ENCODE results near the gene DOK3. TPM values are rescaled to one million over a fixed set of nuclear protein-coding genes. Genes with fewer than 3 reads are reported as not detected.

DOK3 gene
- total RNA-seq, 1 donor from 2014 or later, result 16.3 TPM

- no peaks in the 10 kb centered on the region for H3K27me3 Mint-ChIP-seq (ENCODE audit: low read depth, unreplicated experiment)
- peaks cover 47% of the 10 kb centered on the region for H4K20me1 ChIP-seq (ENCODE audit: insufficient read depth, low read length)
- no peaks in the 10 kb centered on the region for H3K9me3 Mint-ChIP-seq (ENCODE audit: unreplicated experiment)
- no peak overlapping the region for H3K4me3 Mint-ChIP-seq (ENCODE audit: unreplicated experiment)
- no peak overlapping the region for H3K27ac ChIP-seq (ENCODE audit: low read depth, low read length)
- H3K27ac Mint-ChIP-seq (ENCODE audit: unreplicated experiment), result no peak overlapping the region
- no peak overlapping the region for H3K9ac ChIP-seq (ENCODE audit: low read length)
- peaks cover 35% of the 10 kb centered on the region for H3K79me2 ChIP-seq (ENCODE audit: insufficient read depth, low read length)
- no peaks in the 10 kb centered on the region for H3K27me3 ChIP-seq (ENCODE audit: insufficient read depth, low read length)
- H2AFZ ChIP-seq (ENCODE audit: low read depth, low read length), result no peak overlapping the region
- peaks cover 13% of the 10 kb centered on the region for H3K4me1 Mint-ChIP-seq (ENCODE audit: low read depth, unreplicated experiment)
- FAIRE-seq (no peak), DNase-seq (ENCODE audit: low read depth) (no peak)
- H3K4me3 ChIP-seq (ENCODE audit: insufficient read depth, low read depth, low read length), result no peak overlapping the region
- H3K36me3 ChIP-seq (ENCODE audit: insufficient read depth, low read length), result peaks cover 28% of the 10 kb centered on the region
- no peak overlapping the region for H3K4me2 ChIP-seq (ENCODE audit: low read length)
- no peaks in the 10 kb centered on the region for H3K9me3 ChIP-seq (ENCODE audit: insufficient read depth, low read depth, low read length)
- H3K4me1 ChIP-seq (ENCODE audit: insufficient read depth, low read length), result peaks cover 16% of the 10 kb centered on the region
- peaks cover 25% of the 10 kb centered on the region for H3K36me3 Mint-ChIP-seq (ENCODE audit: low read depth, unreplicated experiment)
- TF ChIP-seq EZH2 (IDR thresholded peaks at IDR 0.05; ENCODE audit: insufficient read depth, low read length), result no peak
- no peak for TF ChIP-seq CTCF (IDR thresholded peaks at IDR 0.05; ENCODE audit: insufficient read depth, low read depth, low read length)
Observed at GRCh38 chr5:177514541-177514940, 4.9 kb upstream of the DOK3 start.

- Histone ChIP-seq H4K20me1 (ENCODE audit: insufficient read depth, low read length) (peaks cover 50% of the 10 kb centered on the region), H3K4me1 (ENCODE audit: insufficient read depth, low read length) (peaks cover 11% of the 10 kb centered on the region), H3K9me3 (ENCODE audit: insufficient read depth, low read depth, low read length) (no peaks in the 10 kb centered on the region), H2AFZ (ENCODE audit: low read depth, low read length) (no peak overlapping the region), H3K79me2 (ENCODE audit: insufficient read depth, low read length) (peaks cover 28% of the 10 kb centered on the region), H3K4me2 (ENCODE audit: low read length) (no peak overlapping the region), H3K36me3 (ENCODE audit: insufficient read depth, low read length) (peaks cover 23% of the 10 kb centered on the region), H3K27ac (ENCODE audit: low read depth, low read length) (no peak overlapping the region), H3K27me3 (ENCODE audit: insufficient read depth, low read length) (no peaks in the 10 kb centered on the region), H3K4me3 (ENCODE audit: insufficient read depth, low read depth, low read length) (no peak overlapping the region), H3K9ac (ENCODE audit: low read length) (no peak overlapping the region)
- Mint-ChIP-seq H3K9me3 (ENCODE audit: unreplicated experiment) (no peaks in the 10 kb centered on the region), H3K27ac (ENCODE audit: unreplicated experiment) (no peak overlapping the region), H3K27me3 (ENCODE audit: low read depth, unreplicated experiment) (no peaks in the 10 kb centered on the region), H3K4me1 (ENCODE audit: low read depth, unreplicated experiment) (peaks cover 15% of the 10 kb centered on the region), H3K36me3 (ENCODE audit: low read depth, unreplicated experiment) (peaks cover 25% of the 10 kb centered on the region), H3K4me3 (ENCODE audit: unreplicated experiment) (no peak overlapping the region)
- no peak for TF ChIP-seq CTCF (IDR thresholded peaks at IDR 0.05; ENCODE audit: insufficient read depth, low read depth, low read length)
- no peak for TF ChIP-seq EZH2 (IDR thresholded peaks at IDR 0.05; ENCODE audit: insufficient read depth, low read length)
- no peak for FAIRE-seq
- DNase-seq (ENCODE audit: low read depth), result no peak
Observed at GRCh38 chr5:177513500-177513899, 3.9 kb upstream of the DOK3 start.

GRCh38 chr5:177512736-177513380 is 3.2 kb upstream of the DOK3 start:
- FAIRE-seq (no peak), DNase-seq (ENCODE audit: low read depth) (no peak)
- H3K4me3 Mint-ChIP-seq (ENCODE audit: unreplicated experiment), result no peak overlapping the region

More at GRCh38 chr5:177512736-177513380, 3.2 kb upstream of the DOK3 start:
- Mint-ChIP-seq H3K36me3 (ENCODE audit: low read depth, unreplicated experiment) (peaks cover 25% of the 10 kb centered on the region), H3K4me1 (ENCODE audit: low read depth, unreplicated experiment) (peaks cover 15% of the 10 kb centered on the region), H3K9me3 (ENCODE audit: unreplicated experiment) (no peaks in the 10 kb centered on the region), H3K27ac (ENCODE audit: unreplicated experiment) (no peak overlapping the region), H3K27me3 (ENCODE audit: low read depth, unreplicated experiment) (no peaks in the 10 kb centered on the region)
- Histone ChIP-seq H3K4me3 (ENCODE audit: insufficient read depth, low read depth, low read length) (no peak overlapping the region), H4K20me1 (ENCODE audit: insufficient read depth, low read length) (peaks cover 50% of the 10 kb centered on the region), H3K36me3 (ENCODE audit: insufficient read depth, low read length) (peaks cover 23% of the 10 kb centered on the region), H3K4me2 (ENCODE audit: low read length) (no peak overlapping the region), H2AFZ (ENCODE audit: low read depth, low read length) (no peak overlapping the region), H3K27me3 (ENCODE audit: insufficient read depth, low read length) (no peaks in the 10 kb centered on the region), H3K4me1 (ENCODE audit: insufficient read depth, low read length) (peaks cover 11% of the 10 kb centered on the region), H3K9ac (ENCODE audit: low read length) (no peak overlapping the region), H3K9me3 (ENCODE audit: insufficient read depth, low read depth, low read length) (no peaks in the 10 kb centered on the region), H3K27ac (ENCODE audit: low read depth, low read length) (no peak overlapping the region), H3K79me2 (ENCODE audit: insufficient read depth, low read length) (peaks cover 28% of the 10 kb centered on the region)
- TF ChIP-seq EZH2 (IDR thresholded peaks at IDR 0.05; ENCODE audit: insufficient read depth, low read length) (no peak), CTCF (IDR thresholded peaks at IDR 0.05; ENCODE audit: insufficient read depth, low read depth, low read length) (no peak)
